Smooth muscle cell (in vitro differentiated cells): ENCODE results near the gene OLFML2A. TPM values are rescaled to one million over a fixed set of nuclear protein-coding genes. Genes with fewer than 3 reads are reported as not detected.
A peak's percentile ranks its signal among the peaks of the same experiment; 100 is the strongest.

Source experiments
- DNase-seq: peaks from one replicate; lab custom pipeline; 2025; ENCODE audit not compliant: unreplicated experiment; lab: John Stamatoyannopoulos, UW
- H2AFZ ChIP-seq: fragments of 200-600 bp; sonication (generic); 2 replicates; pipeline ENCODE4 v1.6.0; 2016; ENCODE audit warnings: antibody characterized with exemption, low read depth, mild to moderate bottlenecking
- H3F3A ChIP-seq: fragments of 200-600 bp; sonication (generic); 2 replicates; pipeline ENCODE4 v1.6.0; 2017; ENCODE audit warnings: antibody characterized with exemption, low read depth
- H3K27ac ChIP-seq: fragments of 200-600 bp; sonication (generic); 2 replicates; pipeline ENCODE4 v1.5.1; 2016; ENCODE audit warnings: low read depth, mild to moderate bottlenecking
- H3K27me3 ChIP-seq: fragments of 200-600 bp; sonication (generic); 2 replicates; pipeline ENCODE4 v1.6.1; 2016; ENCODE audit warnings: low read depth, mild to moderate bottlenecking
- H3K36me3 ChIP-seq: fragments of 200-600 bp; sonication (generic); 2 replicates; pipeline ENCODE4 v1.5.1; 2016; ENCODE audit warnings: low read depth
- H3K4me1 ChIP-seq: fragments of 200-600 bp; sonication (generic); 2 replicates; pipeline ENCODE4 v1.5.1; 2016; ENCODE audit warnings: low read depth
- H3K4me2 ChIP-seq: fragments of 200-600 bp; sonication (generic); 2 replicates; pipeline ENCODE4 v1.6.0; 2016; ENCODE audit warnings: mild to moderate bottlenecking
- H3K4me3 ChIP-seq: fragments of 200-600 bp; sonication (generic); 2 replicates; pipeline ENCODE4 v1.5.1; 2016; ENCODE audit warnings: mild to moderate bottlenecking
- H3K79me2 ChIP-seq: fragments of 200-600 bp; sonication (generic); 2 replicates; pipeline ENCODE4 v1.6.0; 2016; ENCODE audit warnings: low read depth, mild to moderate bottlenecking
- H3K9ac ChIP-seq: fragments of 200-600 bp; sonication (generic); 2 replicates; pipeline ENCODE4 v1.6.0; 2016; ENCODE audit warnings: low read depth
- H3K9me3 ChIP-seq: fragments of 200-600 bp; sonication (generic); replicated peaks from 2 replicates; pipeline ENCODE4 v1.5.1; 2016; ENCODE audit warnings: low read depth
- H4K20me1 ChIP-seq: fragments of 200-600 bp; sonication (generic); 2 replicates; pipeline ENCODE4 v1.6.0; 2016; ENCODE audit warnings: low read depth
- WGBS: methylation state at CpG from one replicate; pipeline ENCODE4 v1.1.7; 2016; ENCODE audit warnings: low lambda C conversion rate; 5-methylcytosine and 5-hydroxymethylcytosine counted together
- polyA plus RNA-seq: library from polyadenylated mRNA; unstranded; fragments of >200 nt; fragmentation: Nextera tagmentation; extraction: Ambion mirVana; gene quantifications from 2 replicates; pipeline ENCODE4 v1.2.1, GENCODE V29; 2016
- total RNA-seq: library from RNA; depleted of rRNA; stranded (reverse); fragments of >200 nt; gene quantifications from 2 replicates; pipeline ENCODE4 v1.2.3, GENCODE V29; 2014
- TF ChIP-seq, protein P1 (sequence below): fragments of 200-600 bp; sonication (generic); IDR thresholded peaks from 2 replicates; pipeline ENCODE4 v1.5.1; 2017; ENCODE audit warnings: borderline replicate concordance, mild to moderate bottlenecking, antibody characterized with exemption; ENCODE audit not compliant: insufficient read depth, poor library complexity, severe bottlenecking

Gene OLFML2A
- total and polyA plus RNA-seq, 2 experiments from 2014 or later, result 3.5 to 17.0 TPM

DNA sequence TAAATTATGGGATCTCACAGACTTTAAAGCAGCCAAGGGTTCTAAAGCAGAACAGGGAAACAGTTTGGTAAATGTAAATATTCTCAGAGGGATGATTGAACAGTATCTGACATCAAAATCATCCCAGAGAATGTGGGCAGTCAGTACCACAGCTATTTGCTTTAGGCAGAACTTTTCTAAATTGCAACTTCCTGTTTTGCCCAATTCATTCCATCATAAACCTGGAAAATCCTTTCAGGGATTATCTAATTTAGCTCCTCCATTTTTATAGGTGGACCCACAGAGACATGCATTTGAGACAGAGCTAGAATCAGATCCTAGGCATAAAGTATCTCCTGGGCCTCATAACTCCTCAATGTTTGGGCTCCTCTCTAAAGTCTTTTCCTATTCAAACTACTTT lies 18.2 kb upstream of the OLFML2A start:
- TF ChIP-seq, protein P1, sequence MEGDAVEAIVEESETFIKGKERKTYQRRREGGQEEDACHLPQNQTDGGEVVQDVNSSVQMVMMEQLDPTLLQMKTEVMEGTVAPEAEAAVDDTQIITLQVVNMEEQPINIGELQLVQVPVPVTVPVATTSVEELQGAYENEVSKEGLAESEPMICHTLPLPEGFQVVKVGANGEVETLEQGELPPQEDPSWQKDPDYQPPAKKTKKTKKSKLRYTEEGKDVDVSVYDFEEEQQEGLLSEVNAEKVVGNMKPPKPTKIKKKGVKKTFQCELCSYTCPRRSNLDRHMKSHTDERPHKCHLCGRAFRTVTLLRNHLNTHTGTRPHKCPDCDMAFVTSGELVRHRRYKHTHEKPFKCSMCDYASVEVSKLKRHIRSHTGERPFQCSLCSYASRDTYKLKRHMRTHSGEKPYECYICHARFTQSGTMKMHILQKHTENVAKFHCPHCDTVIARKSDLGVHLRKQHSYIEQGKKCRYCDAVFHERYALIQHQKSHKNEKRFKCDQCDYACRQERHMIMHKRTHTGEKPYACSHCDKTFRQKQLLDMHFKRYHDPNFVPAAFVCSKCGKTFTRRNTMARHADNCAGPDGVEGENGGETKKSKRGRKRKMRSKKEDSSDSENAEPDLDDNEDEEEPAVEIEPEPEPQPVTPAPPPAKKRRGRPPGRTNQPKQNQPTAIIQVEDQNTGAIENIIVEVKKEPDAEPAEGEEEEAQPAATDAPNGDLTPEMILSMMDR, result no peak
- no peak for DNase-seq
- Histone ChIP-seq H4K20me1 (no peaks in the 10 kb centered on the region), H3K4me1 (peaks cover 69% of the 10 kb centered on the region), H3K9me3 (no peaks in the 10 kb centered on the region), H3K79me2 (no peaks in the 10 kb centered on the region), H3K36me3 (no peaks in the 10 kb centered on the region), H3K4me2 (peak overlapping the region; percentile 71), H3K9ac (no peak overlapping the region), H3K4me3 (peak overlapping the region; percentile 22), H3F3A (peaks cover 4% of the 10 kb centered on the region), H3K27ac (peak overlapping the region; percentile 3), H2AFZ (peak overlapping the region; percentile 23), H3K27me3 (no peaks in the 10 kb centered on the region)

- Histone ChIP-seq H3K9me3 (no peaks in the 10 kb centered on the region), H3K27me3 (no peaks in the 10 kb centered on the region), H3K36me3 (no peaks in the 10 kb centered on the region), H3K79me2 (no peaks in the 10 kb centered on the region), H3K27ac (peak overlapping the region; percentile 3), H4K20me1 (no peaks in the 10 kb centered on the region), H3K4me2 (peak overlapping the region; percentile 71), H3K4me1 (peaks cover 66% of the 10 kb centered on the region), H3K4me3 (no peak overlapping the region), H2AFZ (no peak overlapping the region), H3K9ac (no peak overlapping the region), H3F3A (peaks cover 4% of the 10 kb centered on the region)
- TF ChIP-seq, protein P1, result no peak
- DNase-seq, result no peak
- WGBS, result 86% methylated on average over 2 of the region's 2 CpGs
These were observed 17.6 kb upstream of the OLFML2A start for GRCh38 chr9:124759327-124759726.

GRCh38 chr9:124760719-124761118 lies 16.2 kb upstream of the OLFML2A start:
- Histone ChIP-seq H3K27ac (no peak overlapping the region), H3K4me2 (no peak overlapping the region), H3K4me3 (no peak overlapping the region), H3K9me3 (no peaks in the 10 kb centered on the region), H3K4me1 (peaks cover 68% of the 10 kb centered on the region), H3F3A (peaks cover 4% of the 10 kb centered on the region), H3K79me2 (no peaks in the 10 kb centered on the region), H3K9ac (no peak overlapping the region), H3K36me3 (no peaks in the 10 kb centered on the region), H4K20me1 (peaks cover 2% of the 10 kb centered on the region), H3K27me3 (peaks cover 7% of the 10 kb centered on the region), H2AFZ (no peak overlapping the region)
- TF ChIP-seq, protein P1, result no peak
- 88% methylated on average over 2 of the region's 2 CpGs for WGBS
- DNase-seq, result no peak

DNA sequence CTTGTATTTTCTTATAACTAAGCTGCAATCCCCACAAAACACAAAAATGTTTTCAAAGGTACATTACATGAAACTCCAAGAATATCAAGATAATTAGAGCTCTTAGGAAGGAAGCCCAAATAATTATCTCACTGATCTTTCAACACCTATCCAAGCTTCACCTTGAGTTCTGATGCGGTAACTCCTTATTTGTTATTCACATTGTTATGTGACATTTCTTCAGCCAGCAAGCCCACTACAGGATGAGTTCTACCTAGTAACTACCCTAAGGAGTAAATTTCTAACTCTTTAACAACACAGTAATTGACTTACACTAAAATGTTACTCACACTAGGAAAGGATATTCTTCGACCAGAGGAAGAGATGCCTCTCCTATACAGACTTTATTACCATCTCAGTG lies 15.7 kb upstream of the OLFML2A start:
- Histone ChIP-seq H3K9ac (no peak overlapping the region), H2AFZ (no peak overlapping the region), H3K9me3 (no peaks in the 10 kb centered on the region), H3K4me1 (peaks cover 68% of the 10 kb centered on the region), H4K20me1 (peaks cover 7% of the 10 kb centered on the region), H3K79me2 (no peaks in the 10 kb centered on the region), H3K4me2 (no peak overlapping the region), H3K36me3 (no peaks in the 10 kb centered on the region), H3K27ac (no peak overlapping the region), H3F3A (peaks cover 4% of the 10 kb centered on the region), H3K4me3 (no peak overlapping the region), H3K27me3 (peaks cover 12% of the 10 kb centered on the region)
- WGBS, result 60% methylated on average over 2 of the region's 2 CpGs
- no peak for DNase-seq
- TF ChIP-seq, protein P1, result no peak
